Measurements from ENCODE around the gene INPP5B. TPM values are rescaled to one million over a fixed set of nuclear protein-coding genes. Genes with fewer than 3 reads are reported as not detected.

INPP5B gene
- total RNA-seq, 1 donor from 2014 or later = 36.5 TPM

GRCh38 chr1:37850352-37850955 is 96.4 kb downstream of the INPP5B start:
- H3K4me3 Mint-ChIP-seq (ENCODE audit: unreplicated experiment) = no peak overlapping the region
- no peaks in the 10 kb centered on the region for H3K9me3 Mint-ChIP-seq (ENCODE audit: unreplicated experiment)
- DNase-seq (ENCODE audit: extremely low spot score, unreplicated experiment) = no peak
- H3K4me1 Mint-ChIP-seq (ENCODE audit: unreplicated experiment) = peaks cover 14% of the 10 kb centered on the region
- H3K36me3 Mint-ChIP-seq (ENCODE audit: unreplicated experiment) = peaks cover 10% of the 10 kb centered on the region
- H3K27ac Mint-ChIP-seq (ENCODE audit: unreplicated experiment) = no peak overlapping the region
- TF ChIP-seq CTCF (IDR thresholded peaks at IDR 0.05) = no peak
- no peaks in the 10 kb centered on the region for H3K27me3 Mint-ChIP-seq (ENCODE audit: unreplicated experiment)

GRCh38 chr1:37849480-37849879 is 97.4 kb downstream of the INPP5B start:
- no peak for TF ChIP-seq CTCF (IDR thresholded peaks at IDR 0.05)

GRCh38 chr1:37846647-37847339 is 100.1 kb downstream of the INPP5B start:
- H3K27me3 Mint-ChIP-seq (ENCODE audit: unreplicated experiment) = no peaks in the 10 kb centered on the region
- no peak overlapping the region for H3K4me3 Mint-ChIP-seq (ENCODE audit: unreplicated experiment)
- TF ChIP-seq CTCF (IDR thresholded peaks at IDR 0.05) = no peak
- H3K4me1 Mint-ChIP-seq (ENCODE audit: unreplicated experiment) = peaks cover 6% of the 10 kb centered on the region
- peak overlapping the region; percentile 35 for H3K27ac Mint-ChIP-seq (ENCODE audit: unreplicated experiment)
- peaks cover 6% of the 10 kb centered on the region for H3K36me3 Mint-ChIP-seq (ENCODE audit: unreplicated experiment)
- no peaks in the 10 kb centered on the region for H3K9me3 Mint-ChIP-seq (ENCODE audit: unreplicated experiment)
- DNase-seq (ENCODE audit: extremely low spot score, unreplicated experiment) = no peak

More at GRCh38 chr1:37849480-37849879, 97.4 kb downstream of the INPP5B start:
- H3K27me3 Mint-ChIP-seq (ENCODE audit: unreplicated experiment) = no peaks in the 10 kb centered on the region
- H3K4me1 Mint-ChIP-seq (ENCODE audit: unreplicated experiment) = peaks cover 9% of the 10 kb centered on the region
- peaks cover 16% of the 10 kb centered on the region for H3K36me3 Mint-ChIP-seq (ENCODE audit: unreplicated experiment)
- H3K4me3 Mint-ChIP-seq (ENCODE audit: unreplicated experiment) = no peak overlapping the region
- no peak for DNase-seq (ENCODE audit: extremely low spot score, unreplicated experiment)
- H3K9me3 Mint-ChIP-seq (ENCODE audit: unreplicated experiment) = no peaks in the 10 kb centered on the region
- H3K27ac Mint-ChIP-seq (ENCODE audit: unreplicated experiment) = no peak overlapping the region

- no peak for TF ChIP-seq CTCF (IDR thresholded peaks at IDR 0.05)
- Mint-ChIP-seq H3K27ac (ENCODE audit: unreplicated experiment) (no peak overlapping the region), H3K27me3 (ENCODE audit: unreplicated experiment) (no peaks in the 10 kb centered on the region), H3K36me3 (ENCODE audit: unreplicated experiment) (peaks cover 8% of the 10 kb centered on the region), H3K4me3 (ENCODE audit: unreplicated experiment) (no peak overlapping the region), H3K4me1 (ENCODE audit: unreplicated experiment) (peaks cover 6% of the 10 kb centered on the region), H3K9me3 (ENCODE audit: unreplicated experiment) (no peaks in the 10 kb centered on the region)
- no peak for DNase-seq (ENCODE audit: extremely low spot score, unreplicated experiment)
Measured at GRCh38 chr1:37845786-37846185, 101.1 kb downstream of the INPP5B start.

- Mint-ChIP-seq H3K27ac (ENCODE audit: unreplicated experiment) (no peak overlapping the region), H3K4me3 (ENCODE audit: unreplicated experiment) (no peak overlapping the region), H3K4me1 (ENCODE audit: unreplicated experiment) (peaks cover 6% of the 10 kb centered on the region), H3K36me3 (ENCODE audit: unreplicated experiment) (peaks cover 12% of the 10 kb centered on the region), H3K27me3 (ENCODE audit: unreplicated experiment) (no peaks in the 10 kb centered on the region), H3K9me3 (ENCODE audit: unreplicated experiment) (no peaks in the 10 kb centered on the region)
- TF ChIP-seq CTCF (IDR thresholded peaks at IDR 0.05) = no peak
- no peak for DNase-seq (ENCODE audit: extremely low spot score, unreplicated experiment)
Measured at GRCh38 chr1:37845049-37845646, 101.7 kb downstream of the INPP5B start.

Data from osteocyte (in vitro differentiated cells).